ENCODE results near the gene NAA35.

Gene NAA35

DNA sequence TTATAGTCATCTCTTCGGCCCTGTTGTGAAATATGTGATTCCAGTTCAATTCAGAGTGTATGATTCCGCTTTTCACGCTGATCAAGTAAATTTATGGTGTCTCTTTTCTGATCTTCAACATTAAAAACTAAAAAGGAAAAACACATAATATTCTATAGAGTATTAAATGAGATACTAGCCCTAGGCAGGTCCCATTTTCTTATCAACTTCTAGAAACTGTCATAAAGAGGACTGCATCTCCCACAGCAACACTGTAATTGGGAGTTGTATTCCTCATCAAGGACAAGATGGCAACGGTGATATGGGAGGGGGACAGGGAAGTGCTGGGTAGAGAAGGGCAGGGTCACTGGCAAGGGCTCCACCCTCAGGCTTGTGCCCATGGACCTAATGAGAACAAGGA, 86.8 kb downstream of the NAA35 start:
- TF ChIP-seq, protein P1, sequence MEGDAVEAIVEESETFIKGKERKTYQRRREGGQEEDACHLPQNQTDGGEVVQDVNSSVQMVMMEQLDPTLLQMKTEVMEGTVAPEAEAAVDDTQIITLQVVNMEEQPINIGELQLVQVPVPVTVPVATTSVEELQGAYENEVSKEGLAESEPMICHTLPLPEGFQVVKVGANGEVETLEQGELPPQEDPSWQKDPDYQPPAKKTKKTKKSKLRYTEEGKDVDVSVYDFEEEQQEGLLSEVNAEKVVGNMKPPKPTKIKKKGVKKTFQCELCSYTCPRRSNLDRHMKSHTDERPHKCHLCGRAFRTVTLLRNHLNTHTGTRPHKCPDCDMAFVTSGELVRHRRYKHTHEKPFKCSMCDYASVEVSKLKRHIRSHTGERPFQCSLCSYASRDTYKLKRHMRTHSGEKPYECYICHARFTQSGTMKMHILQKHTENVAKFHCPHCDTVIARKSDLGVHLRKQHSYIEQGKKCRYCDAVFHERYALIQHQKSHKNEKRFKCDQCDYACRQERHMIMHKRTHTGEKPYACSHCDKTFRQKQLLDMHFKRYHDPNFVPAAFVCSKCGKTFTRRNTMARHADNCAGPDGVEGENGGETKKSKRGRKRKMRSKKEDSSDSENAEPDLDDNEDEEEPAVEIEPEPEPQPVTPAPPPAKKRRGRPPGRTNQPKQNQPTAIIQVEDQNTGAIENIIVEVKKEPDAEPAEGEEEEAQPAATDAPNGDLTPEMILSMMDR (conservative IDR thresholded peaks at IDR 0.05; ENCODE audit: low read depth, low read length) = no peak
- DNase-seq (ENCODE audit: low read depth) = no peak

GRCh38 chr9:86034863-86035734, 94.2 kb downstream of the NAA35 start:
- peak; percentile 21 for DNase-seq (ENCODE audit: low read depth)
- no peak overlapping the region for H3K4me3 ChIP-seq (ENCODE audit: low read length)
- TF ChIP-seq, protein P1 (conservative IDR thresholded peaks at IDR 0.05; ENCODE audit: low read depth, low read length) = peak; percentile 81

More for the DNA sequence above, 86.8 kb downstream of the NAA35 start:
- H3K4me3 ChIP-seq (ENCODE audit: low read length) = no peak overlapping the region

- TF ChIP-seq, protein P1 (conservative IDR thresholded peaks at IDR 0.05; ENCODE audit: low read depth, low read length) = no peak
These were observed 95.0 kb downstream of the NAA35 start for GRCh38 chr9:86035827-86036440.

GRCh38 chr9:86036555-86036954, 95.6 kb downstream of the NAA35 start:
- TF ChIP-seq, protein P1 (conservative IDR thresholded peaks at IDR 0.05; ENCODE audit: low read depth, low read length) = no peak
- DNase-seq (ENCODE audit: low read depth) = no peak
- H3K4me3 ChIP-seq (ENCODE audit: low read length) = no peak overlapping the region

More at GRCh38 chr9:86035827-86036440, 95.0 kb downstream of the NAA35 start:
- no peak for DNase-seq (ENCODE audit: low read depth)
- H3K4me3 ChIP-seq (ENCODE audit: low read length) = no peak overlapping the region

- no peak for DNase-seq (ENCODE audit: low read depth)
- TF ChIP-seq, protein P1 (conservative IDR thresholded peaks at IDR 0.05; ENCODE audit: low read depth, low read length) = no peak
- no peak overlapping the region for H3K4me3 ChIP-seq (ENCODE audit: low read length)
These were observed 99.3 kb downstream of the NAA35 start for GRCh38 chr9:86039991-86040860.

DNA sequence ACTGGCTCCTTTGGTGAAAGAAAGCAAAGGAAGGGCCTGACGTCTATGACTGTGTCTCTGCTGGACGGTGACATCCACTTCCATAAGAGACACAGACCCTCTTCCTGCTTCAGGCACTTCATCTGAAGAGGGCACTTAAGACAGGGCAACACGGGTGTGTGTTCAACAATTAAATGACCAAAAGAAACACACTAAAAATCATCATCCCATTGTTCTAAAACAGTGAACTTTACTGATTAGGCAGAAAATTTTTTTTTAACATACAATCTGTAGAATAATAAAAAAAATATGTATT, 99.9 kb downstream of the NAA35 start:
- no peak for DNase-seq (ENCODE audit: low read depth)
- no peak overlapping the region for H3K4me3 ChIP-seq (ENCODE audit: low read length)
- TF ChIP-seq, protein P1 (conservative IDR thresholded peaks at IDR 0.05; ENCODE audit: low read depth, low read length) = no peak

All from retinal pigment epithelial cell (primary cell).